ENCODE results near the gene KRTAP16-1.

Gene KRTAP16-1

GRCh38 chr17:41327411-41328120 lies 18.5 kb upstream of the KRTAP16-1 start:
- intact Hi-C loops (cut with DNase I; ENCODE audit: low total_unique reads) = loop anchor here (10.0 kb wide), 1 partner anchor 413 kb away; no protein-coding TSS in a partner anchor
- Histone ChIP-seq H3K4me1 (no peaks in the 10 kb centered on the region), H3K36me3 (no peaks in the 10 kb centered on the region), H3K9me3 (no peaks in the 10 kb centered on the region), H3K27ac (no peak overlapping the region), H3K4me3 (no peak overlapping the region), H3K27me3 (peaks cover 0 to 11% of the 10 kb centered on the region in 2 donors)
- DNase-seq = no peak
- TF ChIP-seq CTCF (IDR thresholded peaks at IDR 0.05) = no peak

GRCh38 chr17:41326173-41327145 lies 17.4 kb upstream of the KRTAP16-1 start:
- Histone ChIP-seq H3K27me3 (peaks cover 0 to 3% of the 10 kb centered on the region in 2 donors), H3K27ac (no peak overlapping the region), H3K9me3 (no peaks in the 10 kb centered on the region), H3K4me1 (no peaks in the 10 kb centered on the region), H3K36me3 (no peaks in the 10 kb centered on the region), H3K4me3 (no peak overlapping the region)
- TF ChIP-seq CTCF (IDR thresholded peaks at IDR 0.05) = no peak
- intact Hi-C loops (cut with DNase I; ENCODE audit: low total_unique reads) = loop anchor here (10.0 kb wide), 1 partner anchor 412 kb away; no protein-coding TSS in a partner anchor
- no peak for DNase-seq

- intact Hi-C loops (cut with DNase I; ENCODE audit: low total_unique reads) = loop anchor here (10.0 kb wide), 1 partner anchor 411 kb away; no protein-coding TSS in a partner anchor
- H3K27ac ChIP-seq = no peak overlapping the region
- no peaks in the 10 kb centered on the region for H3K4me1 ChIP-seq
- no peaks in the 10 kb centered on the region for H3K36me3 ChIP-seq
- TF ChIP-seq CTCF (IDR thresholded peaks at IDR 0.05) = no peak
- no peak overlapping the region for H3K4me3 ChIP-seq
- H3K27me3 ChIP-seq = no peaks in the 10 kb centered on the region
- no peak for DNase-seq
- no peaks in the 10 kb centered on the region for H3K9me3 ChIP-seq
Observed at GRCh38 chr17:41325611-41326010, 16.5 kb upstream of the KRTAP16-1 start.

GRCh38 chr17:41325126-41325525 lies 16.0 kb upstream of the KRTAP16-1 start:
- TF ChIP-seq CTCF (IDR thresholded peaks at IDR 0.05) = no peak
- Histone ChIP-seq H3K27ac (no peak overlapping the region), H3K4me1 (no peaks in the 10 kb centered on the region), H3K4me3 (no peak overlapping the region), H3K27me3 (no peaks in the 10 kb centered on the region), H3K36me3 (no peaks in the 10 kb centered on the region), H3K9me3 (no peaks in the 10 kb centered on the region)
- DNase-seq = no peak
- intact Hi-C loops (cut with DNase I; ENCODE audit: low total_unique reads) = loop anchor here (10.0 kb wide), 1 partner anchor 410 kb away; no protein-coding TSS in a partner anchor

GRCh38 chr17:41324180-41325075 lies 15.3 kb upstream of the KRTAP16-1 start:
- TF ChIP-seq CTCF (IDR thresholded peaks at IDR 0.05) = no peak
- H3K4me1 ChIP-seq = no peaks in the 10 kb centered on the region
- no peaks in the 10 kb centered on the region for H3K27me3 ChIP-seq
- DNase-seq = no peak
- intact Hi-C loops (cut with DNase I; ENCODE audit: low total_unique reads) = loop anchor here (10.0 kb wide), 1 partner anchor 410 kb away; no protein-coding TSS in a partner anchor
- no peak overlapping the region for H3K27ac ChIP-seq
- no peak overlapping the region for H3K4me3 ChIP-seq
- no peaks in the 10 kb centered on the region for H3K36me3 ChIP-seq
- H3K9me3 ChIP-seq = no peaks in the 10 kb centered on the region

All from tibial artery (tissue), 4 donors.